Left ventricle myocardium inferior (tissue), 1 donor: ENCODE measurements around the gene METRN. TPM values are rescaled to one million over a fixed set of nuclear protein-coding genes. Genes with fewer than 3 reads are reported as not detected.
"Not testable (repeated sequence)": the region's sequence is repeated elsewhere in the genome, so short reads cannot be mapped to it uniquely, and the experiment has no call there.

Experiments used
- DNase-seq: peaks from one replicate; pipeline ENCODE4 v3.0.0-alpha.2; 2020
- H3K27ac ChIP-seq: fragments of 200-600 bp; replicated peaks from 2 replicates; pipeline ENCODE4 v1.8.0; 2021
- H3K27me3 ChIP-seq: fragments of 200-600 bp; 2 replicates; pipeline ENCODE4 v1.8.0; 2021; ENCODE audit warnings: low read depth
- H3K36me3 ChIP-seq: fragments of 200-600 bp; 2 replicates; pipeline ENCODE4 v1.8.0; 2021
- H3K4me1 ChIP-seq: fragments of 200-600 bp; 2 replicates; pipeline ENCODE4 v1.8.0; 2021
- H3K4me3 ChIP-seq: fragments of 200-600 bp; 2 replicates; pipeline ENCODE4 v1.8.0; 2021; ENCODE audit warnings: mild to moderate bottlenecking, moderate library complexity
- H3K9me3 ChIP-seq: fragments of 200-600 bp; replicated peaks from 2 replicates; pipeline ENCODE4 v1.8.0; 2021
- CTCF ChIP-seq: fragments of 200-600 bp; IDR thresholded peaks from 2 replicates; pipeline ENCODE4 v1.8.0; 2021; ENCODE audit warnings: antibody characterized with exemption, mild to moderate bottlenecking, borderline replicate concordance
- intact Hi-C: fragments of 100-400 bp; cut with micrococcal nuclease; formaldehyde crosslinking; loops from one replicate; pipeline ENCODE4 v1.11.0; 2022
- total RNA-seq: library from RNA; stranded (reverse); fragmentation: NEBNext Ultra II Directional; extraction: Animal tissue kit (Norgen Biotek cat#: 25700); gene quantifications from one replicate; pipeline ENCODE4 v1.2.1, GENCODE V29; 2021
- donor health status: DM: no; HTN: yes; CAD: no; lungs with severe emphysema.

METRN gene
- total RNA-seq, 1 donor from 2014 or later = 62.5 TPM

- intact Hi-C loops = no loop called here
- no peak for DNase-seq
- H3K36me3 ChIP-seq = no peaks in the 10 kb centered on the region
- TF ChIP-seq CTCF = no peak
- H3K4me1 ChIP-seq = no peaks in the 10 kb centered on the region
- H3K27me3 ChIP-seq = peaks cover 34% of the 10 kb centered on the region
- no peak overlapping the region for H3K4me3 ChIP-seq
- no peaks in the 10 kb centered on the region for H3K9me3 ChIP-seq
- H3K27ac ChIP-seq = no peak overlapping the region
Measured at GRCh38 chr16:752007-752312, 37.0 kb downstream of the METRN start.

- DNase-seq, intact Hi-C loops, H3K36me3 ChIP-seq, H3K9me3 ChIP-seq, H3K27ac ChIP-seq, H3K4me3 ChIP-seq, H3K4me1 ChIP-seq: not testable (repeated sequence)
- peaks cover 34% of the 10 kb centered on the region for H3K27me3 ChIP-seq
Measured at GRCh38 chr16:754121-754607, 39.2 kb downstream of the METRN start.

- no peak overlapping the region for H3K4me3 ChIP-seq
- no peak overlapping the region for H3K27ac ChIP-seq
- intact Hi-C loops = no loop called here
- H3K27me3 ChIP-seq = peaks cover 34% of the 10 kb centered on the region
- no peaks in the 10 kb centered on the region for H3K4me1 ChIP-seq
- no peak for DNase-seq
- H3K36me3 ChIP-seq = no peaks in the 10 kb centered on the region
- no peaks in the 10 kb centered on the region for H3K9me3 ChIP-seq
- TF ChIP-seq CTCF = no peak
Measured at GRCh38 chr16:754656-755055, 39.7 kb downstream of the METRN start.

- Histone ChIP-seq H3K36me3 (no peaks in the 10 kb centered on the region), H3K27me3 (peaks cover 44% of the 10 kb centered on the region), H3K27ac (no peak overlapping the region), H3K9me3 (no peaks in the 10 kb centered on the region), H3K4me1 (no peaks in the 10 kb centered on the region), H3K4me3 (no peak overlapping the region)
- intact Hi-C loops = no loop called here
- DNase-seq = no peak
- TF ChIP-seq CTCF = no peak
Measured at GRCh38 chr16:756428-756827, 41.5 kb downstream of the METRN start.

GRCh38 chr16:759110-759910 lies 44.4 kb downstream of the METRN start:
- DNase-seq = no peak
- intact Hi-C loops = no loop called here
- TF ChIP-seq CTCF = no peak

GRCh38 chr16:760065-760464 lies 45.1 kb downstream of the METRN start:
- H3K4me1 ChIP-seq = no peaks in the 10 kb centered on the region
- no peaks in the 10 kb centered on the region for H3K9me3 ChIP-seq
- no peak for DNase-seq
- H3K27me3 ChIP-seq = peaks cover 49% of the 10 kb centered on the region
- no peak overlapping the region for H3K4me3 ChIP-seq
- TF ChIP-seq CTCF = no peak
- H3K27ac ChIP-seq = no peak overlapping the region
- no peaks in the 10 kb centered on the region for H3K36me3 ChIP-seq
- intact Hi-C loops = no loop called here

More at GRCh38 chr16:759110-759910, 44.4 kb downstream of the METRN start:
- peaks cover 46% of the 10 kb centered on the region for H3K27me3 ChIP-seq
- no peak overlapping the region for H3K27ac ChIP-seq
- no peak overlapping the region for H3K4me3 ChIP-seq
- H3K9me3 ChIP-seq = no peaks in the 10 kb centered on the region
- H3K4me1 ChIP-seq = no peaks in the 10 kb centered on the region
- H3K36me3 ChIP-seq = no peaks in the 10 kb centered on the region
